ENCODE results near the gene UAP1L1.
A peak's percentile ranks its signal among the peaks of the same experiment; 100 is the strongest.

GRCh38 chr9:137067860-137068538 is 9.3 kb upstream of the UAP1L1 start:
- TF ChIP-seq CTCF (IDR thresholded peaks at IDR 0.05; ENCODE audit: low read depth, low read length) (peak; percentile 76), MAX (IDR thresholded peaks at IDR 0.05; ENCODE audit: low read depth, low read length) (peak; percentile 52)

Data from NB4 (cell line).